NCI-H1048 (cell line): Measurements from ENCODE around the gene C19orf25.

Source experiments
- DNase-seq: peaks from one replicate; lab custom pipeline; 2025; lab: John Stamatoyannopoulos, UW

The C19orf25 gene

GRCh38 chr19:1432507-1432887, 46.5 kb downstream of the C19orf25 start:
- no peak for DNase-seq

- DNase-seq, result no peak
Measured at GRCh38 chr19:1431759-1432506, 47.1 kb downstream of the C19orf25 start.

GRCh38 chr19:1430246-1430645, 48.8 kb downstream of the C19orf25 start:
- DNase-seq, result no peak

GRCh38 chr19:1429750-1430149, 49.3 kb downstream of the C19orf25 start:
- DNase-seq, result no peak

- DNase-seq, result no peak
Measured at GRCh38 chr19:1428738-1429391, 50.1 kb downstream of the C19orf25 start.

- DNase-seq, result no peak
Measured at GRCh38 chr19:1427221-1427920, 51.6 kb downstream of the C19orf25 start.

- DNase-seq, result no peak
Measured at GRCh38 chr19:1426736-1427135, 52.3 kb downstream of the C19orf25 start.

- DNase-seq, result no peak
Measured at GRCh38 chr19:1425902-1426301, 53.1 kb downstream of the C19orf25 start.

GRCh38 chr19:1425102-1425837, 53.7 kb downstream of the C19orf25 start:
- DNase-seq, result no peak

- DNase-seq, result no peak
Measured at GRCh38 chr19:1424192-1424955, 54.6 kb downstream of the C19orf25 start.

GRCh38 chr19:1423436-1424191, 55.4 kb downstream of the C19orf25 start:
- DNase-seq, result no peak
